Measurements from ENCODE around the gene NKD1.

DNA sequence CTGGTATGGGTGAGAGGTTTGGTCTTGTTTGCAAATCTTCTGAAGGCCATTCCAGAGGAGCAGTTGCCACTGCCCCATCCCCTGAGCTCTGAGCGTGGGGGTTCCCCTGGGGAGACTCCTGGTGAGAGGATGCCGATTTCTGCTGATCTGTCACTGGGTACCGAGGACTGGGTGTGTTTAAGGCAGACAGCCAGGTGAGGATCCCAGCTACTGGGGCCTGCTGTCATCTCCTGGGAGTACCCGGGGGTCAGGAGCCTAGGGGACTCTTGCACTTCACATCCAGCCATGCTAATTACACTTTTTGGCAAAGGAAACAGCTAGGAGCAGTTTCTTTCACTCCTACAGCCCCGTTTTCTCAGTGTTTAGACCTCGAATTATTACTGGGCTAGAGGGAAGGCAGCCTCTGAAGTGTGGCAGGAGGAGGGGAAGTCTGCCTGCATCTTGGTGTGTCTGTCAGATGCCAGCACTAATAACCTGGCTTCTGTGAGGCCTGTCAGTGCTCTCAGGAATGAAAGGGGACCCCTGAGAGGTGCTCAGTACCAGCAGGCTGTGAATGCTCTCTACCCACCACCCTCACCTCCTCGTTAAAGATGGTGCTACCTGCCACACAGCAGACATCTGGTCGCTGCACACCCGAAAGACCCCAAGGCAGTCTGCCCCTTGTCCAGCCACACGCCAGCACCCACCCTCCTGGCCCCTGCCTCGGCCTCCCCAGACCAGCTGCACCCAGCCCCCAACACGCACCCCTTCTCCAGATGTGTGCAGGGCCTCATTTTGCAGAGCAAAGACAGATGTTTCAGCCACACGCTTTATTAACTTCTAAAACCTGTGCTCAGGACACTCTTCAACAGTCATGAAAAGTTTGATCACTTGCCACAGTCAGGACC is 89.8 kb downstream of the NKD1 start:
- TF ChIP-seq, protein P1, sequence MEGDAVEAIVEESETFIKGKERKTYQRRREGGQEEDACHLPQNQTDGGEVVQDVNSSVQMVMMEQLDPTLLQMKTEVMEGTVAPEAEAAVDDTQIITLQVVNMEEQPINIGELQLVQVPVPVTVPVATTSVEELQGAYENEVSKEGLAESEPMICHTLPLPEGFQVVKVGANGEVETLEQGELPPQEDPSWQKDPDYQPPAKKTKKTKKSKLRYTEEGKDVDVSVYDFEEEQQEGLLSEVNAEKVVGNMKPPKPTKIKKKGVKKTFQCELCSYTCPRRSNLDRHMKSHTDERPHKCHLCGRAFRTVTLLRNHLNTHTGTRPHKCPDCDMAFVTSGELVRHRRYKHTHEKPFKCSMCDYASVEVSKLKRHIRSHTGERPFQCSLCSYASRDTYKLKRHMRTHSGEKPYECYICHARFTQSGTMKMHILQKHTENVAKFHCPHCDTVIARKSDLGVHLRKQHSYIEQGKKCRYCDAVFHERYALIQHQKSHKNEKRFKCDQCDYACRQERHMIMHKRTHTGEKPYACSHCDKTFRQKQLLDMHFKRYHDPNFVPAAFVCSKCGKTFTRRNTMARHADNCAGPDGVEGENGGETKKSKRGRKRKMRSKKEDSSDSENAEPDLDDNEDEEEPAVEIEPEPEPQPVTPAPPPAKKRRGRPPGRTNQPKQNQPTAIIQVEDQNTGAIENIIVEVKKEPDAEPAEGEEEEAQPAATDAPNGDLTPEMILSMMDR (IDR thresholded peaks at IDR 0.05) = no peak
- TF ChIP-seq POLR2A (IDR thresholded peaks at IDR 0.05) (no peak), POLR2AphosphoS5 (IDR thresholded peaks at IDR 0.05) (no peak)
